Mesendoderm (in vitro differentiated cells): ENCODE data around the gene PCDHB9. TPM values are rescaled to one million over a fixed set of nuclear protein-coding genes. Genes with fewer than 3 reads are reported as not detected.
"Not testable (repeated sequence)": the region's sequence is repeated elsewhere in the genome, so short reads cannot be mapped to it uniquely, and the experiment has no call there.

Experiments used
- DNase-seq: peaks from one replicate; pipeline ENCODE4 v3.0.0; 2013
- H2AK5ac ChIP-seq: 2 replicates; pipeline ENCODE4 v1.6.1; 2013; ENCODE audit warnings: low read length, inconsistent platforms
- H2BK120ac ChIP-seq: 2 replicates; pipeline ENCODE4 v1.6.1; 2013; ENCODE audit warnings: low read depth, mild to moderate bottlenecking, low read length, moderate library complexity, mixed read lengths
- H2BK15ac ChIP-seq: replicated peaks from 2 replicates; pipeline ENCODE4 v1.6.1; 2013; ENCODE audit warnings: low read depth, mild to moderate bottlenecking, moderate library complexity
- H2BK5ac ChIP-seq: 2 replicates; pipeline ENCODE4 v1.6.1; 2013; ENCODE audit warnings: low read length, inconsistent platforms
- H3K18ac ChIP-seq: 2 replicates; pipeline ENCODE4 v1.6.1; 2013; ENCODE audit warnings: mild to moderate bottlenecking, low read length, mixed read lengths
- H3K23ac ChIP-seq: one replicate; pipeline ENCODE4 v1.6.1; 2013; ENCODE audit warnings: low read length
- H3K27ac ChIP-seq: 2 replicates; pipeline ENCODE4 v1.5.1; 2013; ENCODE audit warnings: low read depth, mild to moderate bottlenecking, inconsistent platforms, low read length, moderate library complexity
- H3K27me3 ChIP-seq: 2 replicates; pipeline ENCODE4 v1.6.1; 2013; ENCODE audit warnings: low read length, control low read depth, mild to moderate bottlenecking, inconsistent platforms; ENCODE audit not compliant: insufficient read depth, poor library complexity
- H3K36me3 ChIP-seq: 2 replicates; pipeline ENCODE4 v1.6.1; 2013; ENCODE audit warnings: low read length, inconsistent platforms; ENCODE audit not compliant: control insufficient read depth, insufficient read depth
- H3K4ac ChIP-seq: one replicate; pipeline ENCODE4 v1.6.1; 2013; ENCODE audit warnings: low read depth, mild to moderate bottlenecking, low read length, moderate library complexity
- H3K4me1 ChIP-seq: 2 replicates; pipeline ENCODE4 v1.6.1; 2013; ENCODE audit warnings: low read depth, low read length, inconsistent platforms; ENCODE audit not compliant: control insufficient read depth
- H3K4me2 ChIP-seq: 2 replicates; pipeline ENCODE4 v1.6.1; 2013; ENCODE audit warnings: low read length
- H3K4me3 ChIP-seq: 2 replicates; pipeline ENCODE4 v1.5.1; 2013; ENCODE audit warnings: mild to moderate bottlenecking, low read length
- H3K56ac ChIP-seq: one replicate; pipeline ENCODE4 v1.6.1; 2013; ENCODE audit warnings: low read length
- H3K79me1 ChIP-seq: 2 replicates; pipeline ENCODE4 v1.6.1; 2013; ENCODE audit warnings: low read length, inconsistent platforms
- H3K79me2 ChIP-seq: 2 replicates; pipeline ENCODE4 v1.6.1; 2013; ENCODE audit warnings: mild to moderate bottlenecking, low read length; ENCODE audit not compliant: control insufficient read depth, insufficient read depth
- H3K9ac ChIP-seq: 2 replicates; pipeline ENCODE4 v1.6.1; 2013; ENCODE audit warnings: low read length, inconsistent platforms
- H4K5ac ChIP-seq: one replicate; pipeline ENCODE4 v1.6.1; 2013; ENCODE audit warnings: low read length
- H4K8ac ChIP-seq: one replicate; pipeline ENCODE4 v1.6.1; 2013; ENCODE audit warnings: low read depth, mild to moderate bottlenecking, control low read depth, low read length, moderate library complexity
- WGBS: extraction: QIAGEN DNeasy Blood & Tissue Kit; methylation state at CpG from one replicate; pipeline ENCODE4 v1.1.7; 2013; ENCODE audit warnings: low lambda C conversion rate, missing lambda C conversion rate; ENCODE audit not compliant: insufficient coverage; ENCODE audit errors: extremely low coverage; 5-methylcytosine and 5-hydroxymethylcytosine counted together
- polyA plus RNA-seq, 2 experiments: library from polyadenylated mRNA; stranded (reverse); fragments of 200-250 nt; gene quantifications; one replicate each; pipeline ENCODE4 v1.2.3, GENCODE V29; 2013

The PCDHB9 gene
- polyA plus RNA-seq (2013, experiment 1 of 2) = 2.3 TPM
- polyA plus RNA-seq (2013, experiment 2 of 2) = 2.4 TPM

GRCh38 chr5:141186897-141187512 is at the start of gene PCDHB9:
Gene PCDHB9, plus strand, starts transcription at chr5:141187161. Its CDS starts 158 bp downstream, at chr5:141187319.
- Histone ChIP-seq H3K79me2 (no peaks in the 10 kb centered on the region), H2BK5ac (no peak within 1 kb of the TSS), H2BK15ac (no peak within 1 kb of the TSS), H3K36me3 (no peaks in the 10 kb centered on the region), H3K27me3 (no peaks in the 10 kb centered on the region), H3K27ac (no peak within 1 kb of the TSS), H3K79me1 (no peaks in the 10 kb centered on the region), H3K4me3 (no peak within 1 kb of the TSS), H3K23ac (no peak within 1 kb of the TSS), H3K4me1 (no peaks in the 10 kb centered on the region), H3K18ac (peak within 1 kb of the TSS; percentile 30), H2BK120ac (no peak within 1 kb of the TSS), H3K56ac (no peak within 1 kb of the TSS), H3K4ac (no peak within 1 kb of the TSS), H2AK5ac (no peak within 1 kb of the TSS), H3K4me2 (no peak within 1 kb of the TSS), H3K9ac (peak within 1 kb of the TSS; percentile 8), H4K5ac (no peak within 1 kb of the TSS), H4K8ac (peak within 1 kb of the TSS; percentile 39)
- peak; percentile 73 for DNase-seq
- WGBS = no CpG with 5 or more reads among the region's 9 CpGs

GRCh38 chr5:141137346-141137745 is 49.6 kb upstream of the PCDHB9 start:
- no CpG with 5 or more reads among the region's 34 CpGs for WGBS
- not testable (repeated sequence) for H3K4me3 ChIP-seq, H3K27me3 ChIP-seq, H3K79me2 ChIP-seq, H3K9ac ChIP-seq, H3K18ac ChIP-seq, H3K4me2 ChIP-seq, H3K79me1 ChIP-seq, H3K4me1 ChIP-seq, H4K8ac ChIP-seq, H3K36me3 ChIP-seq, H4K5ac ChIP-seq, H2AK5ac ChIP-seq, H2BK120ac ChIP-seq, DNase-seq, H3K27ac ChIP-seq, H3K23ac ChIP-seq, H2BK5ac ChIP-seq, H2BK15ac ChIP-seq, H3K56ac ChIP-seq, H3K4ac ChIP-seq

- no peak within 1 kb of the TSS for H2AK5ac ChIP-seq
- H3K4me3 ChIP-seq = no peak within 1 kb of the TSS
- H3K27ac ChIP-seq = no peak within 1 kb of the TSS
- no peak within 1 kb of the TSS for H2BK5ac ChIP-seq
- WGBS = no CpG with 5 or more reads among the region's 18 CpGs
- H3K4me2 ChIP-seq = no peak within 1 kb of the TSS
- DNase-seq = peak; percentile 38
- H4K5ac ChIP-seq = no peak within 1 kb of the TSS
- H3K36me3 ChIP-seq = no peaks in the 10 kb centered on the region
- no peaks in the 10 kb centered on the region for H3K79me1 ChIP-seq
- H3K18ac ChIP-seq = no peak within 1 kb of the TSS
- H3K9ac ChIP-seq = no peak within 1 kb of the TSS
- no peaks in the 10 kb centered on the region for H3K4me1 ChIP-seq
- H3K4ac ChIP-seq = no peak within 1 kb of the TSS
- H4K8ac ChIP-seq = no peak within 1 kb of the TSS
- H3K79me2 ChIP-seq = no peaks in the 10 kb centered on the region
- no peaks in the 10 kb centered on the region for H3K27me3 ChIP-seq
- H2BK120ac ChIP-seq = no peak within 1 kb of the TSS
- H2BK15ac ChIP-seq = no peak within 1 kb of the TSS
- no peak within 1 kb of the TSS for H3K56ac ChIP-seq
- no peak within 1 kb of the TSS for H3K23ac ChIP-seq
Observed at GRCh38 chr5:141149812-141150211, 37.1 kb upstream of the PCDHB9 start, which contains the start of gene PCDHB6. Gene PCDHB6, plus strand, starts transcription at chr5:141150057. Its CDS starts 201 bp downstream, at chr5:141150258.

DNA sequence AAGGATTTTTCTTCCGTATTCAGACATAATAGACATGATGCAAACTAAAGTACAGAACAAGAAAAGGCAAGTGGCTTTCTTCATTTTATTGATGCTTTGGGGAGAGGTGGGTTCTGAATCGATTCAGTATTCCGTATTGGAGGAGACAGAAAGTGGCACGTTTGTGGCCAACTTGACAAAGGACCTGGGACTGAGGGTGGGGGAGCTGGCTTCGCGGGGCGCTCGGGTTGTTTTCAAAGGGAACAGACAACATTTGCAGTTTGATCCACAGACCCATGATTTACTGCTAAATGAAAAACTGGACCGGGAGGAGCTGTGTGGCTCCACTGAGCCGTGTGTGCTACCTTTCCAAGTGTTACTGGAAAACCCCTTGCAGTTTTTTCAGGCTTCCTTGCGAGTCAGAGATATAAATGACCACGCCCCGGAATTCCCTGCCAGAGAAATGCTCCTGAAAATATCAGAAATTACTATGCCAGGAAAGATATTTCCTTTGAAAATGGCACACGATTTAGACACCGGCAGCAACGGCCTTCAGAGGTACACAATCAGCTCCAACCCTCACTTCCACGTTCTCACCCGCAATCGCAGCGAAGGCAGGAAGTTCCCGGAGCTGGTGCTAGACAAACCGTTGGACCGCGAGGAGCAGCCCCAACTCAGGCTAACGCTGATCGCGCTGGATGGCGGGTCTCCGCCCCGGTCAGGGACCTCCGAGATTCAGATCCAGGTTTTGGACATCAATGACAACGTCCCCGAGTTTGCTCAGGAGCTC is 36.6 kb upstream of the PCDHB9 start:
- Histone ChIP-seq H2AK5ac (no peak overlapping the region), H4K8ac (no peak overlapping the region), H3K56ac (no peak overlapping the region), H2BK15ac (no peak overlapping the region), H2BK5ac (no peak overlapping the region), H3K36me3 (no peaks in the 10 kb centered on the region), H2BK120ac (no peak overlapping the region), H3K79me2 (no peaks in the 10 kb centered on the region), H3K27ac (no peak overlapping the region), H3K4me3 (no peak overlapping the region), H3K27me3 (no peaks in the 10 kb centered on the region), H3K23ac (no peak overlapping the region), H3K4ac (no peak overlapping the region), H4K5ac (no peak overlapping the region), H3K79me1 (no peaks in the 10 kb centered on the region), H3K4me2 (no peak overlapping the region), H3K18ac (no peak overlapping the region), H3K9ac (no peak overlapping the region), H3K4me1 (no peaks in the 10 kb centered on the region)
- WGBS = no CpG with 5 or more reads among the region's 33 CpGs
- DNase-seq = no peak

GRCh38 chr5:141150993-141151325 is 36.0 kb upstream of the PCDHB9 start:
- no peak overlapping the region for H2BK15ac ChIP-seq
- no peak overlapping the region for H4K5ac ChIP-seq
- H3K4me3 ChIP-seq = no peak overlapping the region
- H3K9ac ChIP-seq = no peak overlapping the region
- DNase-seq = no peak
- no peak overlapping the region for H3K23ac ChIP-seq
- H3K18ac ChIP-seq = no peak overlapping the region
- no peaks in the 10 kb centered on the region for H3K27me3 ChIP-seq
- H3K4ac ChIP-seq = no peak overlapping the region
- H3K27ac ChIP-seq = no peak overlapping the region
- no peak overlapping the region for H2BK5ac ChIP-seq
- H3K79me2 ChIP-seq = no peaks in the 10 kb centered on the region
- WGBS = no CpG with 5 or more reads among the region's 13 CpGs
- H3K4me1 ChIP-seq = no peaks in the 10 kb centered on the region
- no peak overlapping the region for H3K56ac ChIP-seq
- H3K4me2 ChIP-seq = no peak overlapping the region
- H2BK120ac ChIP-seq = no peak overlapping the region
- H2AK5ac ChIP-seq = no peak overlapping the region
- no peaks in the 10 kb centered on the region for H3K36me3 ChIP-seq
- no peaks in the 10 kb centered on the region for H3K79me1 ChIP-seq
- H4K8ac ChIP-seq = no peak overlapping the region
